NCI-H2081 (cell line): Measurements from ENCODE around the gene CCDC89.

Source experiments
- DNase-seq, 2 experiments: peaks; one replicate each; lab custom pipeline; 2025; lab: John Stamatoyannopoulos, UW

The CCDC89 gene

GRCh38 chr11:85685820-85686459 is at the start of gene CCDC89:
TSS of gene CCDC89 (minus strand) at chr11:85686195. CDS start at chr11:85686130, 65 bp downstream.
- no peak for DNase-seq

DNA sequence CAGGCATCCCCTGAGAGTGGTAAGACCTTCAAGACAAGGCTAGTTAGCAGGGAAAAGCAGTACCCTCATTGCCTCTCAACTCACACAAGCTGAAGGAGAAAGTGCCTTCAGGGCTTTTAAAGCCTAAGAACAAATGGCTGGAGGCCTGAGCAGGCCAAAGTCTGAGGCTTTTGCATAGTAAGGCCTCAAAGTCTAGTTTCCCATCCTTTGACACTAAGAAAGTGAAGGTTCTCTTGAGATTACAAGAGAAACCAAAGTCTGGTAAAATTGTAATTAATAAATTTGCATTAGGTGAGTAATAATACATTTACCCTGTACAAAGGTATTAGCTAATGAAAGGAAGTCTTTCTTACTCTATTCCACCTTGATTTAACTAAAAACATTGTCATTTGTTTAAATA is 47.0 kb upstream of the CCDC89 start:
- DNase-seq = no peak

GRCh38 chr11:85726381-85726780 is 40.4 kb upstream of the CCDC89 start:
- no peak for DNase-seq

- DNase-seq = no peak
Measured at GRCh38 chr11:85725510-85726258, 39.7 kb upstream of the CCDC89 start.

- DNase-seq = no peak
Measured at GRCh38 chr11:85724748-85725465, 38.9 kb upstream of the CCDC89 start.

DNA sequence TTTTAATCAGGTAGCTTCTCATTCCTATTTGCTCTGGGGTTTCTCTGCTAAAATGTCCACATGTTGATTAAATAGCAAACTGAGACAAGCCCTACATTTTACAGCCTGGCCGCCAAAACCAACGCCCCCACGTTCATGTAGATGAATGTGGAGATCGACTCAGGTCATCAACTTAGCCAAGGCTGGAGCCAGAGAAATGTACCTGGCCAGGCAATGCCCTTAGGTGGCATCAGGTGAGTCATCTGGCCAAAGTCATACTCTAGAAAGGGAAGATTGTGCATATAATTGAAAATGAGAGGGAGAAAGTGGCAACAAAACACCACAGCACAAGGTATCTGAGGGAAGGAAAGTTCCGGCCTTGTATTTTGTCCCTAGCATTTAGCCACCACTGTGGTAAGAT is 37.1 kb upstream of the CCDC89 start:
- no peak for DNase-seq

DNA sequence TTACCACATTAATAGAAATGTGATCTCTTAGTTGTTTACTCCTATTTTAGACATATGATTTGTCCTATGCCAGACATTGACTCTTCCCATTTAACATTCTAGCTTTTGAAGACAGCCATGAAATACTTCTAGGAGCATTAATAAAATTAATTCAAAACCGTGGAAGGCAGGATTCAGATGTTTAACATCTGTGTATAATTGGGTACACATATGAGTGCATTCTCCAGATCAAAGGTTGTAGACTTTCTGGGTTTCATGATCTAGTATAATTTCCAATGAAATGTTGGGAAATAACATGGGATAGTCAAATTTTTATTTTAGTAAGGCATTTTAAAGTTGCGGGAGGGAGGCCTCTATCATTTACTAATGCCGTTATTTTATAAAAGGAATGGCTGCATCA is 35.2 kb upstream of the CCDC89 start:
- no peak for DNase-seq

DNA sequence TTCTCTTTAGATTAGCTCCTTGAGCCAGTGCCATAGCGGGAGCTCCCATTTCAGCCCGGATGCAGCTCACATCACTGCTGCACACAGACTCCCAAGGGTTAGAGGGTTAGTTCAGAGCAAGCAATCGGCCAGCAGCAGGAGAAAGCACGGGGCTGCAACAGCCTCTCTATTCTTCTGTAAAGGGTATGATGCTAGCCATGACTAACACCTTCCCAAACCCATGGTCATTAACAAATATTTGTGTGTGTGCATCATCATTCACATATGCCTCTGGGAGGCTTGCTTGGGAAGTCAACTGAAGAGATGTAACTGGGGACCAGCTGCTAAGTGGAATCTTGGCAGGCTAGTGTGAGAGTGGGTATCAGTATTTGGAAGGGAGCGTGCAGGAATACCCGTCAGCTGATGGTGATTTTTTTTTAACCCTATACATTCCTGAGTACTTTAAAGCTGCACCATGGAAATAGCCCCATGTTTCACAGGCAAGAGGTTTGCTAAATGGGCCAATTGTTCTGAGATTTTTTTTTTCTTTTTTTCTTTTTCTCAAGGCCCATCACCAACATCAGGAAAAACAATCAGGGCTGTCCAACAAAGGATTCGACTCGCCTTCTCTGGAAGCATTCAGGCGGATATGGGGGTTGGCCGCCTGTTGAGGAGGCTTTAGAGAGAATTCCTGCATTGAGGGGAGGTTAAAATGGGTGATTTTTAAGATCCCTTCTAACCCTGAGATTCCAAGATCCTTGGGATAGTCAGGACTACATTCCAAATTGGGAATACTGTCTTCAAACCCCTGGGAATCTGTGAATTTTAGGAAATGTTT is 33.2 kb upstream of the CCDC89 start:
- DNase-seq = no peak

DNA sequence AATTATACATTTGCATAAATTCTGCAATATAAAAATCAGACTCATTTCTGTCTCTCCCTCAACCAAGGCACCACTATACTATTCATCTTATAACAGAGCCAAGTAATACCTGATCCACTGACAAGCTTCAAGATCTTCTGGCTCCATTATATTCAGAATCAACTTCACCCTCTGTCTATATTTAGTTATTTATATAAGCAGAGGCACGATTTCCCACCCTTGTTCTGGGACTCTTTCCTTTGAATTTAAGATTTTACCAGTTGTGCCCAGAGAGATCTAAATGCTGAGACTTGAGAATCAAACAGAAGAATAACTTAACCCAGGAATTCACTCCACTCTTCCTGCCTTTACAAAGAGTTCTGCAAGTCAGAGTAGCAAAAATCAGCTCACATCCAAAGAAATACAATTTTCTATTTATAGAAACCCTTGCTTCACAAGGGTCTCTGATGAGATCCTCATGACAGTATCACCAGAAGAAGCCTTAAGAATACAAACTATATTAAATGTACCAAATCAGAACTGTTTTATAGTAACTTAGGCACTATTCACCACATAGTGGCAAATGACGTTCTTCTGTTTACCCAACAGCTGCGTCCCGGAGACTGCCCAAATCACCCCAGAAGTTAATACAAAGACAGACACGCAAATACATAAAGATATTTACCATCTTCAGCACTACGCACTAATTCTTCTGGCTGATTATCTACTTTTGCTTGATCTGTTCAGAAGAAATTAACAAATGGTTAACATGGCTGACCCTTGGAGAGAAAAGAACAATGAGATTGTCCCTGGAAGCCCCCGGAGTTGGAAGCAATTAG is 32.3 kb upstream of the CCDC89 start:
- DNase-seq = no peak

DNA sequence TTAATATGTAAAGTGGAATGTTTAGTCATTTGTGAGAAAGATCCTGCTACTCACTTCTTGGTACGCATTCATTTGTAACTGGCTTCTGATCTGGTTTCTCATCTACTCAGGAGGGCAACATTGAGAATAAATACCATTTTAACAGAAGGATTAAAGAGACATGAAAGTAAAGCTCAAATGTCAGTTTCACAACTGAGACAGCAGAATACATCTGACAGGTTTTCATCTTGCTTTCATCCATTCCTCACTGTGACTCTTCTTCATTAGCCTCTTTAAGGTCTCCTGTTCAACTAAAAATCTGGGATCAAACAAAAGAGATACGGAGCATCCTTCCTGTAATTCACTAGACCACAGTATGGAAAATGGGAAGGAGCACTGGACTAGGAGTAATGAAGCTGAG is 31.4 kb upstream of the CCDC89 start:
- DNase-seq = no peak

- DNase-seq = no peak
Measured at GRCh38 chr11:85712953-85713352, 27.0 kb upstream of the CCDC89 start.

- no peak for DNase-seq
Measured at GRCh38 chr11:85710917-85711316, 24.9 kb upstream of the CCDC89 start.

GRCh38 chr11:85709941-85710702 is 24.1 kb upstream of the CCDC89 start:
- no peak for DNase-seq

DNA sequence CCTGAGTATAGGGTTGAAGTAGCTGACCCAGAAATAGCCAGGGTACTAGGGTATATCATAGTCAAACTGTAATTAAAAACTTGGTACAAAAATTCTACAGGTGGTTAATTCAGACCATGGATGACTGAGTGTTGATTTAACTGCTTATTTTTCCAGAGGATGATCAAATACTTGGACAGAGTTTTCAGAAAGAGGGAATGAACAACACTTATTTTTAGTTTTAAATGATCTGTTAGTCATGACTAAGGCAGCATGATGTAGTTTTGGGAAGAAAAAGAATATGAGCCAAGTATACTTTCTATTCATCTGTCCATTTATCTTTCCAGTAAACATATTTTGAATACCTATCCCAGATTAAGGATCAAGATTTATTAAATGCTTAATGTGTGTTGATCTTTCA is 19.8 kb upstream of the CCDC89 start:
- no peak for DNase-seq

GRCh38 chr11:85704967-85705366 is 19.0 kb upstream of the CCDC89 start:
- DNase-seq = no peak

DNA sequence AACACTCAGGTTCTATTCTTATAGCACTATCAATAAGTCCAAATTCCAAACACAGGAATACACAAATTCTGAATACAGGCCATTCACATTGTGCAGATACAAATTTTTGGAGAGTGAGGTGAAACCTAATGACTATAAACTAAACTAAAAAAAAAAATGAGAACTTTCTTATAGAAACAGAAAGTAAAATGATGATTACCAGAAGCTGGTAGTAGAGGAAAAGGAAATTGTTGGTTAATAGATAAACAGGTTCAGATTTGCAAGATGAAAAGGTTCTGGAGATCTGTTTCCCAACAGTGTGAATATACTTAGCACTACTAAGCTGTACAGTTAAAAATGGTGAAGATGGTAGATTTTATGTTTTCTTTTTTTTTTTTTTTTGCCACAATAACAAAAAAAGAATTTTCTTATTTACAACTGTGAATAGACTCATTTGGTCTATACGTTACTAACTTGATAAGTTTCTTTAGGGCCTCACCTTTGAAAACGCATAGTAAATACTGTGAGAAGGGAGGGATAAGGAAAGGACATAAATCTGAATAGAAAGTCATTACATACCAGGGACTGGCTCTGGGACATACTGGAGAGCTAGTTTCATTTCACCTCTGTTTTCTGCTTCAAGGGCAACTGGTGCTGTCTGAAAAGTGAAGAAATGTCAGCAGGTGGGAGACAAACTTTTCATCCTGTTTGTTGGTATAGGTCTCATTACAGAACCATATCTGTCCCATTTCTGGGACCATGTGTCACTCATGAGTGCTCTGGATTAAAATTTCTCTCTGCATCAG is 14.2 kb upstream of the CCDC89 start:
- DNase-seq = no peak

GRCh38 chr11:85698195-85698594 is 12.2 kb upstream of the CCDC89 start:
- DNase-seq = no peak

DNA sequence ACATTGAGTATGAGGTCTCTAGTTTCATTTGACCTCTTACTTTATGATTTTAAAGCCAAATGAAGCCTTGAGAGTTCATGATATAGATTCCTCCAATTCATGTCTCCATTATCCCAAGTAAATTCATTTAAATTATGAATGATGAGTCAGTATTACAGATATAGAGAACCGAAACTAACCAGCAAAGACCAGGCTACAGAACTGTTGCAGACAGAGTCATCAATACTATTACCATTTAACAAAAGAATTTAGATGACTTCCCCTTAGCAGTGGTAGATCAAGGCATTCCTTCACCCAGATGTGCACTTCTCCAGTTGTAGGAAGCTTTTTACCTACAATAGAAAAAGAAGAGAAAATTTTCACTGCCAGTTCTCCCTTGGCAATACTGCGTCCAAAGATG is 11.8 kb upstream of the CCDC89 start:
- DNase-seq = no peak

GRCh38 chr11:85695546-85695945 is 9.6 kb upstream of the CCDC89 start:
- no peak for DNase-seq
